ENCODE measurements around the gene TET3. TPM values are rescaled to one million over a fixed set of nuclear protein-coding genes. Genes with fewer than 3 reads are reported as not detected.

TET3 gene
- total and polyA plus RNA-seq, 2 of the 4 experiments (the other 2 are of a cell fraction) = 1.6 to 1.8 TPM

DNA sequence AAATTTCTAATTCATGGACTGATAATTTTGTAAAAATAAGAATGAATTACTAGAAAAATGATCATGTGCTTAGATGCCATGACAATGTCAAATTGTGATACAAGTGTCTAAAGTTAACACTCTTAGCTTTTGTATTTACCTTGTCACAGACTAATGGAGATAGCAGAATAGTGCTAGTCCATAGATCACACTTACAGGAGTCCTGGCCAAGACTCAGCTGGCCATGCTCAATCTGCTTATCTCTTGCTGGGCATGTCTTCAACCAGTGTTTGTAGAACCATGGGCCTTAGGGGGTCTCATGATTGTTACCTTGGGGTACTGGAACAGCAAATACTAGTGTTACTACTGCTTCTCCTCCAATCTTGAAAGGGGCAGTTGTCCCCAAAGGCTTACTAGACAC lies 44.0 kb downstream of the TET3 start:
- no peak overlapping the region for H4K5ac ChIP-seq (ENCODE audit: low read depth, low read length)
- no peak overlapping the region for H2BK5ac ChIP-seq (ENCODE audit: low read depth, low read length, poor library complexity, severe bottlenecking)
- H2BK20ac ChIP-seq (ENCODE audit: low read depth, low read length) = no peak overlapping the region
- ChIA-PET CTCF (no interaction called here), POLR2A (ENCODE audit: unreplicated experiment) (no interaction called here)
- BruUV-seq (replicated peaks) = no TSS peak
- H3K14ac ChIP-seq (replicated peaks; ENCODE audit: low read depth, low read length) = no peak overlapping the region
- H2AK9ac ChIP-seq (replicated peaks; ENCODE audit: low read depth, low read length, poor library complexity) = no peak overlapping the region
- TF ChIP-seq FOS (IDR thresholded peaks at IDR 0.05; ENCODE audit: low read depth, low read length) (no peak), RCOR1 (IDR thresholded peaks at IDR 0.05; ENCODE audit: insufficient replicate concordance, low read length) (no peak), BHLHE40 (IDR thresholded peaks at IDR 0.05; ENCODE audit: low read depth, low read length) (no peak), CEBPB (IDR thresholded peaks at IDR 0.05; ENCODE audit: low read depth, low read length) (no peak), SMC3 (IDR thresholded peaks at IDR 0.05; ENCODE audit: low read depth, low read length) (no peak), NFE2L2 (IDR thresholded peaks at IDR 0.05; ENCODE audit: low read depth, low read length) (no peak), RFX5 (IDR thresholded peaks at IDR 0.05; ENCODE audit: low read depth, low read length) (no peak), MXI1 (IDR thresholded peaks at IDR 0.05; ENCODE audit: borderline replicate concordance, low read depth, low read length) (no peak), MAFK (IDR thresholded peaks at IDR 0.05; ENCODE audit: low read depth, low read length) (no peak), RAD21 (IDR thresholded peaks at IDR 0.05; ENCODE audit: low read length) (no peak), POLR2A (IDR thresholded peaks at IDR 0.05; ENCODE audit: low read depth, low read length) (no peak), MAZ (IDR thresholded peaks at IDR 0.05; ENCODE audit: borderline replicate concordance, low read depth, low read length) (no peak), CHD1 (IDR thresholded peaks at IDR 0.05; ENCODE audit: low read depth, low read length) (no peak)
- TF ChIP-seq, protein P1, sequence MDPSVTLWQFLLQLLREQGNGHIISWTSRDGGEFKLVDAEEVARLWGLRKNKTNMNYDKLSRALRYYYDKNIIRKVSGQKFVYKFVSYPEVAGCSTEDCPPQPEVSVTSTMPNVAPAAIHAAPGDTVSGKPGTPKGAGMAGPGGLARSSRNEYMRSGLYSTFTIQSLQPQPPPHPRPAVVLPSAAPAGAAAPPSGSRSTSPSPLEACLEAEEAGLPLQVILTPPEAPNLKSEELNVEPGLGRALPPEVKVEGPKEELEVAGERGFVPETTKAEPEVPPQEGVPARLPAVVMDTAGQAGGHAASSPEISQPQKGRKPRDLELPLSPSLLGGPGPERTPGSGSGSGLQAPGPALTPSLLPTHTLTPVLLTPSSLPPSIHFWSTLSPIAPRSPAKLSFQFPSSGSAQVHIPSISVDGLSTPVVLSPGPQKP (IDR thresholded peaks at IDR 0.05; ENCODE audit: borderline replicate concordance, low read depth, low read length) = no peak
- TF ChIP-seq, protein P2, sequence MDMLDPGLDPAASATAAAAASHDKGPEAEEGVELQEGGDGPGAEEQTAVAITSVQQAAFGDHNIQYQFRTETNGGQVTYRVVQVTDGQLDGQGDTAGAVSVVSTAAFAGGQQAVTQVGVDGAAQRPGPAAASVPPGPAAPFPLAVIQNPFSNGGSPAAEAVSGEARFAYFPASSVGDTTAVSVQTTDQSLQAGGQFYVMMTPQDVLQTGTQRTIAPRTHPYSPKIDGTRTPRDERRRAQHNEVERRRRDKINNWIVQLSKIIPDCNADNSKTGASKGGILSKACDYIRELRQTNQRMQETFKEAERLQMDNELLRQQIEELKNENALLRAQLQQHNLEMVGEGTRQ (IDR thresholded peaks at IDR 0.05; ENCODE audit: low read depth, low read length) = no peak
- TF ChIP-seq, protein P3, sequence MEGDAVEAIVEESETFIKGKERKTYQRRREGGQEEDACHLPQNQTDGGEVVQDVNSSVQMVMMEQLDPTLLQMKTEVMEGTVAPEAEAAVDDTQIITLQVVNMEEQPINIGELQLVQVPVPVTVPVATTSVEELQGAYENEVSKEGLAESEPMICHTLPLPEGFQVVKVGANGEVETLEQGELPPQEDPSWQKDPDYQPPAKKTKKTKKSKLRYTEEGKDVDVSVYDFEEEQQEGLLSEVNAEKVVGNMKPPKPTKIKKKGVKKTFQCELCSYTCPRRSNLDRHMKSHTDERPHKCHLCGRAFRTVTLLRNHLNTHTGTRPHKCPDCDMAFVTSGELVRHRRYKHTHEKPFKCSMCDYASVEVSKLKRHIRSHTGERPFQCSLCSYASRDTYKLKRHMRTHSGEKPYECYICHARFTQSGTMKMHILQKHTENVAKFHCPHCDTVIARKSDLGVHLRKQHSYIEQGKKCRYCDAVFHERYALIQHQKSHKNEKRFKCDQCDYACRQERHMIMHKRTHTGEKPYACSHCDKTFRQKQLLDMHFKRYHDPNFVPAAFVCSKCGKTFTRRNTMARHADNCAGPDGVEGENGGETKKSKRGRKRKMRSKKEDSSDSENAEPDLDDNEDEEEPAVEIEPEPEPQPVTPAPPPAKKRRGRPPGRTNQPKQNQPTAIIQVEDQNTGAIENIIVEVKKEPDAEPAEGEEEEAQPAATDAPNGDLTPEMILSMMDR (conservative IDR thresholded peaks at IDR 0.05; ENCODE audit: low read depth, low read length) = no peak
- no peak overlapping the region for H2BK120ac ChIP-seq (ENCODE audit: low read depth, low read length)
- peaks cover 41% of the 10 kb centered on the region for H4K20me1 ChIP-seq (ENCODE audit: insufficient read depth, low read length)
- H3K23ac ChIP-seq (ENCODE audit: low read depth, low read length) = no peak overlapping the region
- H3K9ac ChIP-seq (ENCODE audit: low read depth, low read length) = no peak overlapping the region
- H2AFZ ChIP-seq (replicated peaks; ENCODE audit: low read length, poor library complexity) = no peak overlapping the region
- no peaks in the 10 kb centered on the region for H3K27me3 ChIP-seq (ENCODE audit: control insufficient read depth, insufficient read depth, low read length)
- in situ Hi-C loops (cut with MboI; ENCODE audit: low sequenced_read_pairs) = no loop called here
- no peak overlapping the region for H4K91ac ChIP-seq (ENCODE audit: insufficient read depth, low read depth, low read length)
- no peak overlapping the region for H2AK5ac ChIP-seq (ENCODE audit: low read depth, low read length)
- H3K9me1 ChIP-seq (ENCODE audit: insufficient read depth, low read length) = peaks cover 8% of the 10 kb centered on the region
- no peak overlapping the region for H3K27ac ChIP-seq (ENCODE audit: insufficient read depth, low read length)
- peaks cover 7% of the 10 kb centered on the region for H3K4me1 ChIP-seq (ENCODE audit: control insufficient read depth, insufficient read depth, low read length)
- intact Hi-C loops (cut with micrococcal nuclease) = no loop called here
- DNase-seq (no peak), ATAC-seq (ENCODE audit: low read depth) (no peak)
- H3K9me3 ChIP-seq (ENCODE audit: control insufficient read depth, insufficient read depth, low read length) = no peaks in the 10 kb centered on the region
- no peak overlapping the region for H3K4me3 ChIP-seq (ENCODE audit: insufficient read depth, low read depth, low read length)
- no peak overlapping the region for H3K56ac ChIP-seq (ENCODE audit: extremely low read depth, insufficient read depth, low read length)
- H4K8ac ChIP-seq (ENCODE audit: low read depth in 2 of 2, low read length in 2 of 2) = no peak overlapping the region
- no peak overlapping the region for H3K4ac ChIP-seq (ENCODE audit: low read depth, low read length)
- no peak overlapping the region for H3K18ac ChIP-seq (ENCODE audit: low read depth, low read length)
- H3K4me2 ChIP-seq (ENCODE audit: low read depth, low read length) = no peak overlapping the region
- H3K36me3 ChIP-seq (ENCODE audit: control insufficient read depth, insufficient read depth, low read length) = no peaks in the 10 kb centered on the region; the same call in 1 of the 2 replicates
- H2BK15ac ChIP-seq (ENCODE audit: low read depth, low read length) = no peak overlapping the region
- peaks cover 39 to 49% of the 10 kb centered on the region in 2 experiments for H3K79me1 ChIP-seq (ENCODE audit: low read depth in 1 of 2, low read length in 2 of 2)
- dilution Hi-C loops (cut with HindIII; ENCODE audit: low sequenced_read_pairs, unreplicated experiment) = no loop called here
